Fibroblast of the aortic adventitia (primary cell): ENCODE data around the gene ELMO2. TPM values are rescaled to one million over a fixed set of nuclear protein-coding genes. Genes with fewer than 3 reads are reported as not detected.
"Not testable (repeated sequence)": the region's sequence is repeated elsewhere in the genome, so short reads cannot be mapped to it uniquely, and the experiment has no call there.

Experiments
- DNase-seq: peaks from one replicate; pipeline ENCODE4 v3.0.0-alpha.2; 2010; ENCODE audit warnings: low read depth
- H3K4me3 ChIP-seq: 2 replicates; pipeline ENCODE4 v1.5.1; 2011; ENCODE audit warnings: low read depth, mild to moderate bottlenecking, control low read depth, low read length, moderate library complexity
- total RNA-seq: library from RNA; depleted of rRNA; stranded (reverse); fragments of >200 nt; gene quantifications from 2 replicates; pipeline ENCODE4 v1.2.3, GENCODE V29; 2012; ENCODE audit warnings: low replicate concordance
- TF ChIP-seq, protein P1 (sequence below): IDR thresholded peaks from 2 replicates; pipeline ENCODE4 v1.5.1; 2011; ENCODE audit warnings: mild to moderate bottlenecking, low read length, control low read depth, inconsistent platforms; ENCODE audit not compliant: insufficient read depth

The ELMO2 gene
- total RNA-seq, 1 donor = 48.2 TPM

DNA sequence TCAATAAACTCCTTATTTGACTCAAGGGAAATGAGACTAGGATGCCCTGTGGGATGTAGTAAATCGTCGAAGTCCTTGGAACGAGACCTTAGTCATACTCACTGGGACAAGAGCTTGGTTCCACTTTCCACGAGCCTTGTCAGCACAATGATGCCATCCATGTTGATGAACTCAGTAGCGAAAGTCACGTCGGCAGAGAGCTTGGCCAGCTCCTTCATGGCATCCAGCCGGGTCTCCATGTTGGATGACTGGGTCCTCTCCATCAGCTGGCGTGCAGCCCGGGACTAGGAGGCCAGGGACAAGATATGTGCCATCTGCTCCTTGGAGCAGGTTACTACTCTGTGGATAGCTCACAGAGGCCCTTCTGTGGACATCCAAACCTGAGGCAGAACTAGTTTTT lies 17.5 kb downstream of the ELMO2 start:
- TF ChIP-seq, protein P1, sequence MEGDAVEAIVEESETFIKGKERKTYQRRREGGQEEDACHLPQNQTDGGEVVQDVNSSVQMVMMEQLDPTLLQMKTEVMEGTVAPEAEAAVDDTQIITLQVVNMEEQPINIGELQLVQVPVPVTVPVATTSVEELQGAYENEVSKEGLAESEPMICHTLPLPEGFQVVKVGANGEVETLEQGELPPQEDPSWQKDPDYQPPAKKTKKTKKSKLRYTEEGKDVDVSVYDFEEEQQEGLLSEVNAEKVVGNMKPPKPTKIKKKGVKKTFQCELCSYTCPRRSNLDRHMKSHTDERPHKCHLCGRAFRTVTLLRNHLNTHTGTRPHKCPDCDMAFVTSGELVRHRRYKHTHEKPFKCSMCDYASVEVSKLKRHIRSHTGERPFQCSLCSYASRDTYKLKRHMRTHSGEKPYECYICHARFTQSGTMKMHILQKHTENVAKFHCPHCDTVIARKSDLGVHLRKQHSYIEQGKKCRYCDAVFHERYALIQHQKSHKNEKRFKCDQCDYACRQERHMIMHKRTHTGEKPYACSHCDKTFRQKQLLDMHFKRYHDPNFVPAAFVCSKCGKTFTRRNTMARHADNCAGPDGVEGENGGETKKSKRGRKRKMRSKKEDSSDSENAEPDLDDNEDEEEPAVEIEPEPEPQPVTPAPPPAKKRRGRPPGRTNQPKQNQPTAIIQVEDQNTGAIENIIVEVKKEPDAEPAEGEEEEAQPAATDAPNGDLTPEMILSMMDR = no peak
- no peak for DNase-seq
- no peak overlapping the region for H3K4me3 ChIP-seq

GRCh38 chr20:46388201-46388836 lies 18.1 kb downstream of the ELMO2 start:
- TF ChIP-seq, protein P1 = no peak
- no peak for DNase-seq

DNA sequence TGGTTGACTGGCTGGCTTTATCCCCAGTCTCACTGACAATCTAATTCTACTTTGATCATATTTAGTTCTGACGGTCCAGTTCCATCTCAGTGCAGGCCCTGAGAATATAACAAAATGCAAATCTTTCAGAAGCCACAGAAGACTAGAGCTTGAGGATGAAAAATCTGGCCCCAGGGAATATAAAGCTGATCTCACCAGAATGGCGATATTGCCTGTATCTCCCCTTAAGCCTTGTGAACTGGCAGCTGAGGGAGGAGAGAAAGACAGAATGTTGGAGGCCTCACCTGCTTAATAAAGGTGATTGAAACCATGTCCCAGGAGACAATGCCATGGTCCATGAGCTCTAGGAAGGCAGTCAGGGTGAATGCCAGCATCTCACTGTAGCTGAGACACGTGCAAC lies 19.4 kb downstream of the ELMO2 start:
- not testable (repeated sequence) for DNase-seq, H3K4me3 ChIP-seq

More at GRCh38 chr20:46388201-46388836, 18.1 kb downstream of the ELMO2 start:
- no peak overlapping the region for H3K4me3 ChIP-seq

GRCh38 chr20:46378412-46379009 lies 27.9 kb downstream of the ELMO2 start:
- no peak for DNase-seq
- no peak overlapping the region for H3K4me3 ChIP-seq
- TF ChIP-seq, protein P1 = no peak

DNA sequence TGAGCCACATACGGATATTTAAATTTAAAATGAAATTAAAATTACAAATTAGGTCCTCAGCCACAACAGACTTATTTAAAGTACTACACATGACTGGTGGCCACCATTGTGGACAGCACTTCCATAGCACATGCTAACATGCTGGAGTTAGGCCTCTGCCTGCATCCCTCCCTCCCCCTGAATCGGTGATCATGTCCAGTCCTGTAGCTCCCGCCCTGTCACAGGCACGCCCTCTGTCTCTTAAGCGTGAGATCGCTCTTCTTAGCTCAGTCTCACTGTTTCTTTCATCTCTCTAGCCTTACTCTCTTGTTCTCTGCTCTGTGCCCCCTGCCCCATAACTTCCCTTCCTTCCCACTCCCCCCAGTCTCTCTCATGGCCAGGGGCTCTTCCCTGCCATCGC lies 28.9 kb downstream of the ELMO2 start:
- no peak overlapping the region for H3K4me3 ChIP-seq
- TF ChIP-seq, protein P1 = no peak
- DNase-seq = no peak

- TF ChIP-seq, protein P1 = no peak
- H3K4me3 ChIP-seq = no peak overlapping the region
- DNase-seq = no peak
Measured at GRCh38 chr20:46376196-46376785, 30.1 kb downstream of the ELMO2 start.

GRCh38 chr20:46375771-46376170 lies 30.6 kb downstream of the ELMO2 start:
- peak; percentile 14 for DNase-seq
- no peak overlapping the region for H3K4me3 ChIP-seq
- TF ChIP-seq, protein P1 = no peak
